Astrocyte of the cerebellum (primary cell): Measurements from ENCODE around the gene SETD9.

ENCODE experiments used
- DNase-seq: peaks from one replicate; pipeline ENCODE4 v3.0.0-alpha.2; 2011; ENCODE audit warnings: low read depth
- H3K4me3 ChIP-seq: 2 replicates; pipeline ENCODE4 v1.5.1; 2011; ENCODE audit warnings: mild to moderate bottlenecking, low read depth, low read length, moderate library complexity
- CTCF ChIP-seq: IDR thresholded peaks from 2 replicates; pipeline ENCODE4 v1.5.1; 2012; ENCODE audit warnings: low read length, low read depth, moderate library complexity, mild to moderate bottlenecking; ENCODE audit errors: missing control alignments
- in situ Hi-C: cut with HindIII; loops from 2 replicates; pipeline ENCODE4 v1.10.0; 2017; ENCODE audit warnings: low sequenced_read_pairs

The SETD9 gene

DNA sequence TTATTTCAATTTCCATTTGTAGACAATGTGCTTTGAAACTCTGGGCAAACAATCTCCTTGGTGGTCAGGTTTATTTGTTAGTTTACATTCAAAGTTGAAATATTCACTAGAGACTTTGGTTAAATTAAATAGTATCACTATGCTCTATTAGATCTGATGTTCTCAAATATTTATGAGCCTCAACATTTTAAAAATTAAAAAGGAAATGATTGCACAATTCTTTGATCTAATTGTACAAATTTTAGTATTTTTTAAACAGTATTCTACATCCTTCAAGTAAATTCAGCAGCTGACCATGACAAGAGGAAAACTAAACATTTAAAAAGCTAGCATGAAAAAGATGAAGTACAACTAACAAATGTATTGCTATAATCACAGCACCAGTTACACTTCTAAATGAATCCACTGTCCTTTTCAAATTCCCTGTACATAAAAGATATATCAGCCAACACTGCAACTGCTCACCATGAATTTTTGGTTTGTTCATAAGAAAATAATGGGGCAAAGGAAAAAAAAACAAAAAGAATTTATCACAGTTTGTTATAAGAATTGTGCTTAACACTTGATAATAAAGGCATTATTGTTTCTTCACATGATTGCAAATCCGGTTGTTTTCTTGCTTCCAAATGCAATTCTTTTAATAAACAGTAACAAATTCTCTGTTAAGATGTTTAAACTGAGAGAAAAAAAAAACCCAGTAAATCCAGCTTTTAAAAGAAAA is 10.7 kb downstream of the SETD9 start:
- no peak for DNase-seq
- TF ChIP-seq CTCF = no peak
- H3K4me3 ChIP-seq = no peak overlapping the region
- in situ Hi-C loops = loop anchor here (25.0 kb wide), 1 partner anchor 342 kb away; no protein-coding TSS in a partner anchor

DNA sequence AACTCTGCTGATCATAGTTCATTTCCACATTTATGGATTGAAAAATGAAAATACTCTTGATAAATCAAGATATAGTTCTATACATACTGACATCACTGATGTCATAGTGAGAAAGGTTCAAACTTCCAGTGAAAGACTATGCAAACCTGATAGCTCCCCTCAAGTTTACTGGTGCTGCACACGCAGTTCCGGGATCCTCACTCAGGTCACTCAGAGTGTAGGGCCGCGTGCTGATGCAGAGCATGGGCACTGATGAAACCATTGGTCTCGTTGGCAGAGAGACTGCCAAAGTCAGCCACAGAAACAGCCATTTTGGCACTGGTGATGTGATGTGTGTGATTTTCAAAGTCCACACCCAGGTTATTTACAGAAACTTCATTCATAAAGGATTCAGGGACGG is 13.5 kb downstream of the SETD9 start:
- in situ Hi-C loops = loop anchor here (25.0 kb wide), 1 partner anchor 339 kb away; no protein-coding TSS in a partner anchor
- DNase-seq = no peak
- no peak overlapping the region for H3K4me3 ChIP-seq
- no peak for TF ChIP-seq CTCF

- DNase-seq = no peak
- in situ Hi-C loops = loop anchor here (25.0 kb wide), 1 partner anchor 278 kb away; no protein-coding TSS in a partner anchor
- H3K4me3 ChIP-seq = no peak overlapping the region
- TF ChIP-seq CTCF = no peak
Observed at GRCh38 chr5:56934325-56934724, 24.9 kb downstream of the SETD9 start.

DNA sequence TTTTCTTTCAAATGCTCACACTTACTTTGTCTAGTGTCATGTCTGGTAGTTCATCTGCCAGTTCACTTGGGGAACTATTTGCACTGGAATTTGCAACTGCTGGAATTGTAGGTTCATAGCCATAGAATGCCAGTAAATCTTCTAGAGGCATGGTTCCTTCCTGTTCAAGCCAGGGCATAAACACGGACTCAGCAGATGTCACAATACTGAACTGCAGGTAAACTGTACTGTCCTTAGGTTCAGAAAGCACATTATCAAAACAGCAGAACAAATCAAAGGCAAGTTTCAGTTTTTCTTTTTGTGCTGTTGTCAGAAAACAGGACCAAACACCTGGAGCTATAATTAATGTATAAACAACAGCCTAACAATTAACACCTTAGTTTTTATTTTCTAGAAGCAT is 29.5 kb downstream of the SETD9 start:
- DNase-seq = no peak
- H3K4me3 ChIP-seq = no peak overlapping the region
- no peak for TF ChIP-seq CTCF
- in situ Hi-C loops = loop anchor here (25.0 kb wide), 1 partner anchor 273 kb away; no protein-coding TSS in a partner anchor

GRCh38 chr5:56941981-56942380 is 32.6 kb downstream of the SETD9 start:
- no peak overlapping the region for H3K4me3 ChIP-seq
- in situ Hi-C loops = loop anchor here (25.0 kb wide), 1 partner anchor 270 kb away; no protein-coding TSS in a partner anchor
- TF ChIP-seq CTCF = no peak
- DNase-seq = peak; percentile 20

DNA sequence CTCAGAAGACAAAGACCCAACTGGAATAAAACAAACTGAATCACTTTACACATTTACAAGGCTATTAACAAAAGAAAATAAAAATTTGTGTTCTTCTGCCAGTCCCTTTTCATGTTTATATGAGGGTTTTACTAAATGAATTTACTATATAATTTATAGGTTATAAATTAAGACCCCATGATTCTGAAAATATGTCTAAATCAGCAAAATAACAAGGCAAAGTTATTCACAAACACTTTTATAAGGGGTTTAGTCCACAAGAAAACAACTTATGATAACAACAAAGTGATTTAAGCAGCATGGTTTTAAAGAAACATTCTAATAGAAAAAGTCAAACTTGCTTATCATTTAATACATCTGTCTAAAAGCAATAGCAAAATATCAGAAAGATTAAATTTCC is 37.7 kb downstream of the SETD9 start:
- in situ Hi-C loops = loop anchor here (25.0 kb wide), 1 partner anchor 265 kb away; no protein-coding TSS in a partner anchor
- DNase-seq = no peak
- TF ChIP-seq CTCF = no peak
- H3K4me3 ChIP-seq = no peak overlapping the region
